Measurements from ENCODE around the gene DHRSX. TPM values are rescaled to one million over a fixed set of nuclear protein-coding genes. Genes with fewer than 3 reads are reported as not detected.
A peak's percentile ranks its signal among the peaks of the same experiment; 100 is the strongest.
"Not testable (repeated sequence)": the region's sequence is repeated elsewhere in the genome, so short reads cannot be mapped to it uniquely, and the experiment has no call there.

Gene DHRSX
- total RNA-seq, 1 donor from 2014 or later, result 19.0 TPM

GRCh38 chrX:2374086-2374485 lies 126.7 kb downstream of the DHRSX start:
- peaks cover 1% of the 10 kb centered on the region for H3K36me3 ChIP-seq (ENCODE audit: control insufficient read depth, insufficient read depth, low read length)
- TF ChIP-seq CTCF (IDR thresholded peaks at IDR 0.05; ENCODE audit: insufficient read depth, low read length, severe bottlenecking), result no peak
- no peak for FAIRE-seq
- no peak overlapping the region for H3K4me3 ChIP-seq (ENCODE audit: low read depth, low read length)
- no peaks in the 10 kb centered on the region for H3K27me3 ChIP-seq (ENCODE audit: control insufficient read depth, insufficient read depth, low read length)
- no peak for DNase-seq (ENCODE audit: low read depth)

GRCh38 chrX:2373615-2374014 lies 127.2 kb downstream of the DHRSX start:
- DNase-seq (ENCODE audit: low read depth), result no peak
- Histone ChIP-seq H3K4me3 (ENCODE audit: low read depth, low read length) (no peak overlapping the region), H3K36me3 (ENCODE audit: control insufficient read depth, insufficient read depth, low read length) (peaks cover 1% of the 10 kb centered on the region), H3K27me3 (ENCODE audit: control insufficient read depth, insufficient read depth, low read length) (no peaks in the 10 kb centered on the region)
- no peak for TF ChIP-seq CTCF (IDR thresholded peaks at IDR 0.05; ENCODE audit: insufficient read depth, low read length, severe bottlenecking)
- no peak for FAIRE-seq

GRCh38 chrX:2371026-2371711 lies 129.6 kb downstream of the DHRSX start:
- Histone ChIP-seq H3K36me3 (ENCODE audit: control insufficient read depth, insufficient read depth, low read length) (peaks cover 1% of the 10 kb centered on the region), H3K4me3 (ENCODE audit: low read depth, low read length) (no peak overlapping the region), H3K27me3 (ENCODE audit: control insufficient read depth, insufficient read depth, low read length) (no peaks in the 10 kb centered on the region)
- DNase-seq (ENCODE audit: low read depth) (no peak), FAIRE-seq (no peak)
- no peak for TF ChIP-seq CTCF (IDR thresholded peaks at IDR 0.05; ENCODE audit: insufficient read depth, low read length, severe bottlenecking)

- no peak for FAIRE-seq
- TF ChIP-seq CTCF (IDR thresholded peaks at IDR 0.05; ENCODE audit: insufficient read depth, low read length, severe bottlenecking), result no peak
- Histone ChIP-seq H3K36me3 (ENCODE audit: control insufficient read depth, insufficient read depth, low read length) (peaks cover 1% of the 10 kb centered on the region), H3K4me3 (ENCODE audit: low read depth, low read length) (no peak overlapping the region), H3K27me3 (ENCODE audit: control insufficient read depth, insufficient read depth, low read length) (no peaks in the 10 kb centered on the region)
- DNase-seq (ENCODE audit: low read depth), result no peak
These were observed 130.3 kb downstream of the DHRSX start for GRCh38 chrX:2370456-2370855.

- no peaks in the 10 kb centered on the region for H3K27me3 ChIP-seq (ENCODE audit: control insufficient read depth, insufficient read depth, low read length)
- no peak for TF ChIP-seq CTCF (IDR thresholded peaks at IDR 0.05; ENCODE audit: insufficient read depth, low read length, severe bottlenecking)
- DNase-seq (ENCODE audit: low read depth) (no peak), FAIRE-seq (no peak)
- H3K4me3 ChIP-seq (ENCODE audit: low read depth, low read length), result no peak overlapping the region
- peaks cover 1% of the 10 kb centered on the region for H3K36me3 ChIP-seq (ENCODE audit: control insufficient read depth, insufficient read depth, low read length)
These were observed 131.6 kb downstream of the DHRSX start for GRCh38 chrX:2369206-2369605.

GRCh38 chrX:2360731-2361130 lies 140.0 kb downstream of the DHRSX start:
- FAIRE-seq, result no peak

GRCh38 chrX:2359522-2359921 lies 141.3 kb downstream of the DHRSX start:
- not testable (repeated sequence) for H3K4me3 ChIP-seq (ENCODE audit: low read depth, low read length); FAIRE-seq; H3K27me3 ChIP-seq (ENCODE audit: control insufficient read depth, insufficient read depth, low read length); H3K36me3 ChIP-seq (ENCODE audit: control insufficient read depth, insufficient read depth, low read length); DNase-seq (ENCODE audit: low read depth)

More at GRCh38 chrX:2360731-2361130, 140.0 kb downstream of the DHRSX start:
- H3K4me3 ChIP-seq (ENCODE audit: low read depth, low read length), result no peak overlapping the region
- H3K36me3 ChIP-seq (ENCODE audit: control insufficient read depth, insufficient read depth, low read length), result no peaks in the 10 kb centered on the region
- TF ChIP-seq CTCF (IDR thresholded peaks at IDR 0.05; ENCODE audit: insufficient read depth, low read length, severe bottlenecking), result no peak
- DNase-seq (ENCODE audit: low read depth), result peak; percentile 48
- no peaks in the 10 kb centered on the region for H3K27me3 ChIP-seq (ENCODE audit: control insufficient read depth, insufficient read depth, low read length)
